ENCODE measurements around the gene CALN1. TPM values are rescaled to one million over a fixed set of nuclear protein-coding genes. Genes with fewer than 3 reads are reported as not detected.

CALN1 gene
- total RNA-seq, 2 donors from 2014 or later: 1.1 to 1.2 TPM

GRCh38 chr7:71784180-71784579, 628.0 kb downstream of the CALN1 start:
- H3K27me3 ChIP-seq (replicated peaks; ENCODE audit: insufficient read depth): no peaks in the 10 kb centered on the region
- 32% methylated on average over 3 of the region's 3 CpGs for WGBS
- no peaks in the 10 kb centered on the region for H3K4me1 ChIP-seq (replicated peaks)
- intact Hi-C loops (cut with DNase I): no loop called here
- DNase-seq (ENCODE audit: low spot score): no peak
- no peaks in the 10 kb centered on the region for H3K36me3 ChIP-seq
- TF ChIP-seq POLR2A (IDR thresholded peaks at IDR 0.05): no peak
- no peak for TF ChIP-seq CTCF (IDR thresholded peaks at IDR 0.05)
- TF ChIP-seq POLR2AphosphoS5 (IDR thresholded peaks at IDR 0.05): no peak
- no peak overlapping the region for H3K4me3 ChIP-seq
- no peaks in the 10 kb centered on the region for H3K9me3 ChIP-seq
- no peak overlapping the region for H3K27ac ChIP-seq

GRCh38 chr7:71783779-71784178, 628.4 kb downstream of the CALN1 start:
- H3K4me1 ChIP-seq (replicated peaks): no peaks in the 10 kb centered on the region
- WGBS: 32% methylated on average over 3 of the region's 3 CpGs
- no peaks in the 10 kb centered on the region for H3K27me3 ChIP-seq (replicated peaks; ENCODE audit: insufficient read depth)
- H3K36me3 ChIP-seq: no peaks in the 10 kb centered on the region
- no peak overlapping the region for H3K4me3 ChIP-seq
- no peak for TF ChIP-seq POLR2AphosphoS5 (IDR thresholded peaks at IDR 0.05)
- no peak for TF ChIP-seq CTCF (IDR thresholded peaks at IDR 0.05)
- TF ChIP-seq POLR2A (IDR thresholded peaks at IDR 0.05): no peak
- H3K27ac ChIP-seq: no peak overlapping the region
- H3K9me3 ChIP-seq: no peaks in the 10 kb centered on the region
- intact Hi-C loops (cut with DNase I): no loop called here
- DNase-seq (ENCODE audit: low spot score): no peak

GRCh38 chr7:71782051-71782450, 630.1 kb downstream of the CALN1 start:
- WGBS: 82% methylated on average over 3 of the region's 3 CpGs
- Histone ChIP-seq H3K9me3 (no peaks in the 10 kb centered on the region), H3K36me3 (no peaks in the 10 kb centered on the region), H3K4me3 (no peak overlapping the region), H3K27ac (no peak overlapping the region), H3K4me1 (replicated peaks) (no peaks in the 10 kb centered on the region), H3K27me3 (replicated peaks; ENCODE audit: insufficient read depth) (no peaks in the 10 kb centered on the region)
- intact Hi-C loops (cut with DNase I): no loop called here
- no peak for DNase-seq (ENCODE audit: low spot score)
- TF ChIP-seq CTCF (IDR thresholded peaks at IDR 0.05) (no peak), POLR2AphosphoS5 (IDR thresholded peaks at IDR 0.05) (no peak), POLR2A (IDR thresholded peaks at IDR 0.05) (no peak)

- Histone ChIP-seq H3K9me3 (no peaks in the 10 kb centered on the region), H3K36me3 (no peaks in the 10 kb centered on the region), H3K27me3 (replicated peaks; ENCODE audit: insufficient read depth) (no peaks in the 10 kb centered on the region), H3K4me1 (replicated peaks) (no peaks in the 10 kb centered on the region), H3K27ac (no peak overlapping the region), H3K4me3 (no peak overlapping the region)
- TF ChIP-seq POLR2AphosphoS5 (IDR thresholded peaks at IDR 0.05) (no peak), CTCF (IDR thresholded peaks at IDR 0.05) (no peak), POLR2A (IDR thresholded peaks at IDR 0.05) (no peak)
- DNase-seq (ENCODE audit: low spot score): no peak
- WGBS: 26% methylated on average over 7 of the region's 7 CpGs
- intact Hi-C loops (cut with DNase I): no loop called here
These were observed 631.9 kb downstream of the CALN1 start for GRCh38 chr7:71780282-71780681.

GRCh38 chr7:71777278-71777677, 634.9 kb downstream of the CALN1 start:
- no peaks in the 10 kb centered on the region for H3K27me3 ChIP-seq (replicated peaks; ENCODE audit: insufficient read depth)
- TF ChIP-seq CTCF (IDR thresholded peaks at IDR 0.05) (no peak), POLR2A (IDR thresholded peaks at IDR 0.05) (no peak), POLR2AphosphoS5 (IDR thresholded peaks at IDR 0.05) (no peak)
- no peak overlapping the region for H3K27ac ChIP-seq
- no peaks in the 10 kb centered on the region for H3K36me3 ChIP-seq
- H3K4me1 ChIP-seq (replicated peaks): no peaks in the 10 kb centered on the region
- H3K4me3 ChIP-seq: no peak overlapping the region
- H3K9me3 ChIP-seq: no peaks in the 10 kb centered on the region
- 93% methylated on average over 8 of the region's 8 CpGs for WGBS
- DNase-seq (ENCODE audit: low spot score): no peak
- intact Hi-C loops (cut with DNase I): no loop called here

All from prostate gland (tissue), 2 donors.